Progenitor cell of endocrine pancreas (in vitro differentiated cells): ENCODE data around the gene AFF2. TPM values are rescaled to one million over a fixed set of nuclear protein-coding genes. Genes with fewer than 3 reads are reported as not detected.

Source experiments
- DNase-seq: peaks from one replicate; pipeline ENCODE4 v3.0.0; 2021; ENCODE audit warnings: low spot score; ENCODE audit not compliant: unreplicated experiment
- H3K27ac Mint-ChIP-seq: 2 replicates; pipeline ENCODE4 v1.8.0; 2021; ENCODE audit warnings: mild to moderate bottlenecking, moderate library complexity, mixed read lengths
- H3K27me3 Mint-ChIP-seq: 2 replicates; pipeline ENCODE4 v1.8.0; 2021; ENCODE audit warnings: mixed read lengths
- H3K36me3 Mint-ChIP-seq: 2 replicates; pipeline ENCODE4 v1.8.0; 2022; ENCODE audit warnings: mixed read lengths; ENCODE audit not compliant: insufficient read depth
- H3K4me1 Mint-ChIP-seq: 2 replicates; pipeline ENCODE4 v1.8.0; 2021; ENCODE audit warnings: low read depth, mixed read lengths
- H3K4me3 Mint-ChIP-seq: 2 replicates; pipeline ENCODE4 v1.8.0; 2021; ENCODE audit warnings: low read depth, mild to moderate bottlenecking, moderate library complexity, mixed read lengths
- H3K9me3 Mint-ChIP-seq: 2 replicates; pipeline ENCODE4 v1.8.0; 2021; ENCODE audit warnings: low read depth, mixed read lengths
- CTCF ChIP-seq: fragments of 200-600 bp; sonication (generic); IDR thresholded peaks from one replicate; pipeline ENCODE4 v1.5.0; 2021; ENCODE audit warnings: antibody characterized with exemption, mild to moderate bottlenecking; ENCODE audit not compliant: unreplicated experiment
- long read RNA-seq: library from polyadenylated mRNA; unstranded; transcript quantifications from one replicate; pipeline ENCODE4 v2.0.0, GENCODE V29; 2020
- total RNA-seq: library from RNA; stranded (reverse); gene quantifications from 2 replicates; pipeline ENCODE4 v1.2.1, GENCODE V29; 2021

AFF2 gene
- 7.7 and 8.4 TPM in 2 replicates for total RNA-seq
- long read RNA-seq, partial matches to known transcripts, result 0 of 3 reads
- long read RNA-seq, other reads (novel, unspliced or antisense), result 3 of 3 reads

GRCh38 chrX:148500423-148501385 is at the start of gene AFF2:
TSS of gene AFF2 (plus strand) at chrX:148500617. CDS start at chrX:148501098, 481 bp downstream.
- no peak within 1 kb of the TSS for H3K27ac Mint-ChIP-seq
- peaks cover 30% of the 10 kb centered on the region for H3K27me3 Mint-ChIP-seq
- peaks cover 7% of the 10 kb centered on the region for H3K9me3 Mint-ChIP-seq
- no peak for TF ChIP-seq CTCF
- no peaks in the 10 kb centered on the region for H3K36me3 Mint-ChIP-seq
- peak; percentile 14 for DNase-seq
- peak within 1 kb of the TSS; percentile 74 for H3K4me3 Mint-ChIP-seq
- H3K4me1 Mint-ChIP-seq, result peaks cover 4% of the 10 kb centered on the region

GRCh38 chrX:148457279-148457678 is 43.1 kb upstream of the AFF2 start:
- Mint-ChIP-seq H3K27ac (no peak overlapping the region), H3K4me3 (no peak overlapping the region)

GRCh38 chrX:148459343-148459742 is 41.1 kb upstream of the AFF2 start:
- Mint-ChIP-seq H3K27ac (no peak overlapping the region), H3K36me3 (no peaks in the 10 kb centered on the region), H3K9me3 (peaks cover 10% of the 10 kb centered on the region), H3K4me1 (no peaks in the 10 kb centered on the region), H3K27me3 (no peaks in the 10 kb centered on the region), H3K4me3 (no peak overlapping the region)
- no peak for TF ChIP-seq CTCF
- no peak for DNase-seq

More at GRCh38 chrX:148457279-148457678, 43.1 kb upstream of the AFF2 start:
- H3K36me3 Mint-ChIP-seq, result no peaks in the 10 kb centered on the region
- no peak for DNase-seq
- TF ChIP-seq CTCF, result no peak
- no peaks in the 10 kb centered on the region for H3K4me1 Mint-ChIP-seq
- no peaks in the 10 kb centered on the region for H3K27me3 Mint-ChIP-seq
- peaks cover 17% of the 10 kb centered on the region for H3K9me3 Mint-ChIP-seq

GRCh38 chrX:148466292-148466691 is 34.1 kb upstream of the AFF2 start:
- Mint-ChIP-seq H3K9me3 (peaks cover 17% of the 10 kb centered on the region), H3K4me3 (no peak overlapping the region)
- TF ChIP-seq CTCF, result no peak

GRCh38 chrX:148470324-148470723 is 30.1 kb upstream of the AFF2 start:
- Mint-ChIP-seq H3K9me3 (peaks cover 19% of the 10 kb centered on the region), H3K27me3 (no peaks in the 10 kb centered on the region), H3K4me3 (no peak overlapping the region), H3K27ac (no peak overlapping the region), H3K4me1 (peaks cover 5% of the 10 kb centered on the region), H3K36me3 (no peaks in the 10 kb centered on the region)
- no peak for TF ChIP-seq CTCF
- no peak for DNase-seq

More at GRCh38 chrX:148466292-148466691, 34.1 kb upstream of the AFF2 start:
- Mint-ChIP-seq H3K27ac (no peak overlapping the region), H3K4me1 (peaks cover 5% of the 10 kb centered on the region), H3K27me3 (no peaks in the 10 kb centered on the region), H3K36me3 (no peaks in the 10 kb centered on the region)
- no peak for DNase-seq
